Transverse colon (tissue), 4 donors: ENCODE results near the gene PRSS27.
A peak's percentile ranks its signal among the peaks of the same experiment; 100 is the strongest.

Source experiments
- CTCF ChIP-seq, 5 experiments: fragments of 200-600 bp in 3 of 5; fragments of 450-650 bp in 2 of 5; sonication (generic) in 3 of 5; IDR thresholded peaks; 1 replicate in 2 of 5; 2 replicates in 3 of 5; pipeline ENCODE4 v1.5.1; 2016 to 2017; ENCODE audit warnings: antibody characterized with exemption in 5 of 5, inconsistent platforms in 3 of 5, mild to moderate bottlenecking in 2 of 5, moderate library complexity in 1 of 5
- POLR2A ChIP-seq: fragments of 450-650 bp; IDR thresholded peaks from one replicate; pipeline ENCODE4 v1.6.1; 2016; ENCODE audit warnings: antibody characterized with exemption, mild to moderate bottlenecking, moderate library complexity
- POLR2AphosphoS5 ChIP-seq, 3 donors: sonication (generic); formaldehyde crosslinking; IDR thresholded peaks; one replicate each; pipeline ENCODE4 v1.6.1; 2016; ENCODE audit warnings: antibody characterized with exemption in 3 of 3

- TF ChIP-seq POLR2A (peak; percentile 45), CTCF (IDR thresholded peaks at IDR 0.05) (no peak), POLR2AphosphoS5 (IDR thresholded peaks at IDR 0.05) (peak; percentile 70 to 82 (median 81))
Observed at GRCh38 chr16:2673066-2673999, 46.7 kb downstream of the PRSS27 start.
